PC-9 (cell line): ENCODE results near the gene KLHL36. TPM values are rescaled to one million over a fixed set of nuclear protein-coding genes. Genes with fewer than 3 reads are reported as not detected.

Experiments
- BruUV-seq: library from RNA; stranded (reverse); fragments of 400-500 nt; replicated peaks from 2 replicates; lab custom pipeline; 2021; lab: Mats Ljungman, UMichigan
- CTCF ChIA-PET: fragments of 300-600 bp; sonication (Branson Sonifier 250); formaldehyde crosslinking; loops from one replicate; lab custom pipeline; 2022; ENCODE audit warnings: antibody characterized with exemption; lab: Charles Lee
- POLR2A ChIA-PET: fragments of 300-600 bp; sonication (Branson Sonifier 250); formaldehyde crosslinking; loops from one replicate; lab custom pipeline; 2022; ENCODE audit warnings: antibody characterized with exemption; ENCODE audit not compliant: unreplicated experiment; lab: Charles Lee
- DNase-seq, 2 experiments: peaks; one replicate each; pipeline versions ENCODE4 v3.0.0 to v3.0.0-alpha.2; 2015 to 2022; ENCODE audit warnings: mixed read lengths in 1 of 2
- H2AFZ ChIP-seq: fragments of 200-600 bp; sonication (generic); 2 replicates; pipeline ENCODE4 v1.8.1; 2017; ENCODE audit warnings: antibody characterized with exemption
- H3F3A ChIP-seq: fragments of 200-600 bp; sonication (generic); 2 replicates; pipeline ENCODE4 v1.8.1; 2017; ENCODE audit warnings: antibody characterized with exemption, mild to moderate bottlenecking, low read depth; ENCODE audit not compliant: insufficient read depth
- H3K27ac ChIP-seq: fragments of 200-600 bp; sonication (generic); 2 replicates; pipeline ENCODE4 v1.6.1; 2016; ENCODE audit warnings: mixed run types
- H3K27me3 ChIP-seq: fragments of 200-600 bp; sonication (generic); 2 replicates; pipeline ENCODE4 v1.6.1; 2016; ENCODE audit warnings: low read depth, mixed run types; ENCODE audit not compliant: insufficient read depth
- H3K36me3 ChIP-seq: fragments of 200-600 bp; sonication (generic); 2 replicates; pipeline ENCODE4 v1.6.1; 2016; ENCODE audit warnings: low read depth, mixed run types
- H3K4me1 ChIP-seq: fragments of 200-600 bp; sonication (generic); replicated peaks from 2 replicates; pipeline ENCODE4 v1.6.1; 2016; ENCODE audit warnings: mixed run types; ENCODE audit not compliant: insufficient read depth
- H3K4me2 ChIP-seq: fragments of 200-600 bp; sonication (generic); 2 replicates; pipeline ENCODE4 v1.6.1; 2017; ENCODE audit warnings: mixed run types
- H3K4me3 ChIP-seq: fragments of 200-600 bp; sonication (generic); 2 replicates; pipeline ENCODE4 v1.6.1; 2016; ENCODE audit warnings: mixed run types
- H3K79me2 ChIP-seq: fragments of 200-600 bp; sonication (generic); 2 replicates; pipeline ENCODE4 v1.6.1; 2017; ENCODE audit warnings: low read depth, mixed run types
- H3K9me2 ChIP-seq: fragments of 200-600 bp; sonication (generic); 2 replicates; pipeline ENCODE4 v1.8.1; 2017; ENCODE audit warnings: mild to moderate bottlenecking; ENCODE audit not compliant: insufficient read depth
- H3K9me3 ChIP-seq: fragments of 200-600 bp; sonication (generic); 2 replicates; pipeline ENCODE4 v1.8.1; 2016; ENCODE audit warnings: low read depth; ENCODE audit not compliant: insufficient read depth
- H4K20me1 ChIP-seq: fragments of 200-600 bp; sonication (generic); 2 replicates; pipeline ENCODE4 v1.8.1; 2017; ENCODE audit not compliant: insufficient read depth
- EZH2 ChIP-seq: fragments of 200-600 bp; sonication (generic); IDR thresholded peaks from 2 replicates; pipeline ENCODE4 v1.8.0; 2017; ENCODE audit warnings: antibody characterized with exemption, low read depth
- intact Hi-C: fragments of 100-400 bp; cut with micrococcal nuclease; formaldehyde crosslinking; loops from one replicate; pipeline ENCODE4 v1.10.0; 2022; ENCODE audit not compliant: unreplicated experiment
- total RNA-seq: library from RNA; stranded (reverse); gene quantifications from 2 replicates; pipeline ENCODE4 v1.2.3, GENCODE V29; 2021
- TF ChIP-seq, protein P1 (sequence below): fragments of 200-600 bp; sonication (generic); conservative IDR thresholded peaks from 2 replicates; pipeline ENCODE4 v1.6.1; 2017; ENCODE audit warnings: mixed run types, antibody characterized with exemption, mild to moderate bottlenecking, moderate library complexity

Gene KLHL36
- total RNA-seq, 1 experiment from 2014 or later: 73.8 TPM

DNA sequence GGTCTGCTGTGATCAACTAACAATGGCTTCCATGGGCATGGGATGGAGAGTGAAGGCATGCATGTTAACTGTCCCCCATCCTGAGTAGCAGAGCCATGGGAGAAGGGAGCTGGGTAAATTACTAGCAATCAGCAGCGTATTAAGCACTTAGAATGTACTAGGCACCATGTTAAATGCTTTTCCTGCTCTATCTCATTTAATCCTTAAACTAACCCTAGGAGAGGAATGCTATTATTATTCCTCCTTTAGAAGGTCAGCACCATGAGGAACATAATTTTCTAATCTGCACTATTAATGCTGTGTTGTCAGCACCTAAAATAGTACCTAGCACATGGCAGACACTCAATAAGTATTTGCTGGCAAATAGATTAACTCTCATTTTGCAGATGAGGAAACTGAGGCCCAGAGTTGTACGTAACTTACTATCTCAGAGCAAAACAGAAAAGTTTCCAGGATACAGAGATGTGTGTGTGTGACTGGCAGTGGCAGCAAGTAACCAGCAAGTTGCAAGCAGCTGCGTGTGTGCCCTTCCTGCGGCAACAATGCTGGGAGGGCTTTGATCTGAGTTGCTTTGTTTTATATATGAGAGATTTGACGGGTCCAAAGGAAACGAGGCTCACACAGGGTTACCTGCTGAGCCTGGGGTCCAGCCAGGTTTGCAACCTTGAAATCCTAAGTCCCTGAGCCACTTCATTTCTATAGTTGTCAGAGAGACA, 6.5 kb upstream of the KLHL36 start:
- Histone ChIP-seq H3K79me2 (no peaks in the 10 kb centered on the region), H3K4me3 (no peak overlapping the region), H3K4me1 (peaks cover 15% of the 10 kb centered on the region), H3K9me3 (no peaks in the 10 kb centered on the region), H2AFZ (no peak overlapping the region), H3K27me3 (no peaks in the 10 kb centered on the region), H3K27ac (no peak overlapping the region), H3F3A (no peaks in the 10 kb centered on the region), H4K20me1 (no peaks in the 10 kb centered on the region), H3K36me3 (no peaks in the 10 kb centered on the region), H3K9me2 (no peaks in the 10 kb centered on the region), H3K4me2 (peak overlapping the region; percentile 65; the same call in 1 of the 2 replicates)
- TF ChIP-seq, protein P1, sequence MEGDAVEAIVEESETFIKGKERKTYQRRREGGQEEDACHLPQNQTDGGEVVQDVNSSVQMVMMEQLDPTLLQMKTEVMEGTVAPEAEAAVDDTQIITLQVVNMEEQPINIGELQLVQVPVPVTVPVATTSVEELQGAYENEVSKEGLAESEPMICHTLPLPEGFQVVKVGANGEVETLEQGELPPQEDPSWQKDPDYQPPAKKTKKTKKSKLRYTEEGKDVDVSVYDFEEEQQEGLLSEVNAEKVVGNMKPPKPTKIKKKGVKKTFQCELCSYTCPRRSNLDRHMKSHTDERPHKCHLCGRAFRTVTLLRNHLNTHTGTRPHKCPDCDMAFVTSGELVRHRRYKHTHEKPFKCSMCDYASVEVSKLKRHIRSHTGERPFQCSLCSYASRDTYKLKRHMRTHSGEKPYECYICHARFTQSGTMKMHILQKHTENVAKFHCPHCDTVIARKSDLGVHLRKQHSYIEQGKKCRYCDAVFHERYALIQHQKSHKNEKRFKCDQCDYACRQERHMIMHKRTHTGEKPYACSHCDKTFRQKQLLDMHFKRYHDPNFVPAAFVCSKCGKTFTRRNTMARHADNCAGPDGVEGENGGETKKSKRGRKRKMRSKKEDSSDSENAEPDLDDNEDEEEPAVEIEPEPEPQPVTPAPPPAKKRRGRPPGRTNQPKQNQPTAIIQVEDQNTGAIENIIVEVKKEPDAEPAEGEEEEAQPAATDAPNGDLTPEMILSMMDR: no peak
- no peak for TF ChIP-seq EZH2
- BruUV-seq: no TSS peak
- no peak for DNase-seq
- intact Hi-C loops: loop anchor here (5.0 kb wide), 1 partner anchor 86 kb away; no protein-coding TSS in a partner anchor
- ChIA-PET CTCF (no interaction called here), POLR2A (interaction anchor here (0.5 kb wide), 1 partner anchor 478 kb away, joined by 13 read pairs; no protein-coding TSS in a partner anchor)

DNA sequence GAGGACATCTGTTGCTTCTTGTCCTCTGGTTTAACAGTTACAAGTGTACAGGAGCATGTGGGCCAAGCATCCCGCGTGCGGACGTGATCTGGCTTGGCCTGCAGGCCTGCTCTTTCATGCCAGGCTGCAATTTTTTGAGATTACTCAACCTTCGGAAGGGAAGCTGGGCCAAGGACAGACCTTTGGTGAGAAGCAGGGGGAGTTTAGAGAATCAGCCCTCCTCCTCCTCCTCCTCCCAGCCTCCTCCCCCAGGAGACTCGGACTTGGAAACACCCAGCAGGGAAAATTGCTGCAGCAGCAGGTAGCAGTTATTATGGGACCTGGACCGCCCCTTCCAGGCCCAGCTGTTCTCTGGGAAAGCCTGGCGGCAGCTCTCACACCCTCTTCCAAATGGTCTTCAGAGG, 5.1 kb upstream of the KLHL36 start:
- peak; percentile 77 to 83 for DNase-seq
- TF ChIP-seq EZH2: no peak
- TF ChIP-seq, protein P1: no peak
- no peaks in the 10 kb centered on the region for H3K79me2 ChIP-seq
- ChIA-PET CTCF (interaction anchor here (0.6 to 1.4 kb wide), 2 partner anchors 20 to 56 kb away, joined by 3 to 5 read pairs; no protein-coding TSS in a partner anchor), POLR2A (interaction anchor here (0.6 kb wide), 1 partner anchor 11 kb away, joined by 3 read pairs; no protein-coding TSS in a partner anchor)
- no peaks in the 10 kb centered on the region for H3K36me3 ChIP-seq
- BruUV-seq: no TSS peak
- no peaks in the 10 kb centered on the region for H3K27me3 ChIP-seq
- peak overlapping the region; percentile 56; the same call in 1 of the 2 replicates for H2AFZ ChIP-seq
- peak overlapping the region; percentile 65 for H3K4me2 ChIP-seq
- peaks cover 15% of the 10 kb centered on the region for H3K4me1 ChIP-seq
- H3K4me3 ChIP-seq: no peak overlapping the region; the same call in 1 of the 2 replicates
- H4K20me1 ChIP-seq: no peaks in the 10 kb centered on the region
- H3K27ac ChIP-seq: peak overlapping the region; percentile 37
- 0 out of 2 replicates have a peak, but pooled peaks cover 3% of the 10 kb centered on the region for H3F3A ChIP-seq
- H3K9me2 ChIP-seq: no peaks in the 10 kb centered on the region
- intact Hi-C loops: loop anchor here (5.0 kb wide), 1 partner anchor 84 kb away; no protein-coding TSS in a partner anchor
- H3K9me3 ChIP-seq: no peaks in the 10 kb centered on the region

DNA sequence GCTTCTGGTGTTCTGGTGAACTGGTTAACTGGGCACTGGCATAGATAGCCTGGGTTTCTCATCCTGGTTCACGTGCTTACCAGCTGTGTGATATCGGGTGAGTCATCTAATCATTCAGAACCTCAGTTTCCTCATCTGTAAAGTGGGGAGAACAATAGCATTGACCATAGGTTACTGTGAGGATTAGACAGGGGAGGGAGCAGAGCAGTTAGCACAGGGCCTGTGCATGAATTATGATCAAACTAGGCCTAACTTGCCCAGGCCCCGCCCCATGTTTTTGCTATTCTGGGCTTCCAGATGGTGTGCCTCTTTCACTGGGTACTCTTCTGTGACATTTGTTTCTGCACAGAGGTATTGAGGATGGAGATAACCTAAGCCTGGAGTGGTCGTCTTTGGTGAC, 4.6 kb upstream of the KLHL36 start:
- Histone ChIP-seq H3K4me2 (no peak overlapping the region; the same call in 1 of the 2 replicates), H4K20me1 (no peaks in the 10 kb centered on the region), H3K27me3 (no peaks in the 10 kb centered on the region), H3F3A (0 out of 2 replicates have a peak, but pooled peaks cover 3% of the 10 kb centered on the region), H3K27ac (no peak overlapping the region), H3K36me3 (no peaks in the 10 kb centered on the region), H3K4me3 (no peak overlapping the region), H2AFZ (no peak overlapping the region), H3K79me2 (no peaks in the 10 kb centered on the region), H3K9me3 (no peaks in the 10 kb centered on the region), H3K9me2 (no peaks in the 10 kb centered on the region), H3K4me1 (peaks cover 15% of the 10 kb centered on the region)
- ChIA-PET POLR2A (interaction anchor here (0.6 kb wide), 1 partner anchor 10 kb away, joined by 3 read pairs; no protein-coding TSS in a partner anchor), CTCF (interaction anchor here (0.6 to 1.4 kb wide), 2 partner anchors 21 to 55 kb away, joined by 3 to 5 read pairs; no protein-coding TSS in a partner anchor)
- no peak for DNase-seq
- TF ChIP-seq, protein P1: no peak
- no peak for TF ChIP-seq EZH2
- no TSS peak for BruUV-seq
- intact Hi-C loops: loop anchor here (5.0 kb wide), 1 partner anchor 84 kb away; no protein-coding TSS in a partner anchor
